Choroid plexus epithelial cell (primary cell): ENCODE measurements around the gene DHX15.
A peak's percentile ranks its signal among the peaks of the same experiment; 100 is the strongest.

Experiments used
- DNase-seq: peaks from one replicate; pipeline ENCODE4 v3.0.0-alpha.2; 2010; ENCODE audit warnings: low read depth
- H3K4me3 ChIP-seq: 2 replicates; pipeline ENCODE4 v1.5.1; 2011; ENCODE audit warnings: low read depth, mild to moderate bottlenecking, control low read depth, low read length, moderate library complexity
- CTCF ChIP-seq: conservative IDR thresholded peaks from 2 replicates; pipeline ENCODE4 v1.5.1; 2011; ENCODE audit warnings: low read depth, mild to moderate bottlenecking, control low read depth, inconsistent platforms, low read length, moderate library complexity

Gene DHX15

GRCh38 chr4:24601121-24601520, 16.8 kb upstream of the DHX15 start:
- H3K4me3 ChIP-seq: no peak overlapping the region
- no peak for TF ChIP-seq CTCF
- no peak for DNase-seq

GRCh38 chr4:24599275-24599674, 14.9 kb upstream of the DHX15 start:
- DNase-seq: no peak
- no peak for TF ChIP-seq CTCF
- no peak overlapping the region for H3K4me3 ChIP-seq

- TF ChIP-seq CTCF: no peak
- no peak for DNase-seq
Measured at GRCh38 chr4:24598025-24598424, 13.7 kb upstream of the DHX15 start.

GRCh38 chr4:24595659-24596058, 11.3 kb upstream of the DHX15 start:
- no peak for DNase-seq
- H3K4me3 ChIP-seq: no peak overlapping the region
- no peak for TF ChIP-seq CTCF

More at GRCh38 chr4:24598025-24598424, 13.7 kb upstream of the DHX15 start:
- H3K4me3 ChIP-seq: no peak overlapping the region

GRCh38 chr4:24594887-24595286, 10.5 kb upstream of the DHX15 start:
- TF ChIP-seq CTCF: no peak
- peak; percentile 83 for DNase-seq
- no peak overlapping the region for H3K4me3 ChIP-seq

- no peak for TF ChIP-seq CTCF
- no peak for DNase-seq
- H3K4me3 ChIP-seq: no peak overlapping the region
Measured at GRCh38 chr4:24589448-24589847, 5.1 kb upstream of the DHX15 start.

GRCh38 chr4:24588216-24588954, 4.0 kb upstream of the DHX15 start:
- no peak overlapping the region for H3K4me3 ChIP-seq
- DNase-seq: no peak
- no peak for TF ChIP-seq CTCF
